ENCODE measurements around the gene SSB. TPM values are rescaled to one million over a fixed set of nuclear protein-coding genes. Genes with fewer than 3 reads are reported as not detected.
"Not testable (repeated sequence)": the region's sequence is repeated elsewhere in the genome, so short reads cannot be mapped to it uniquely, and the experiment has no call there.

Gene SSB
- 89.3 TPM for total RNA-seq

DNA sequence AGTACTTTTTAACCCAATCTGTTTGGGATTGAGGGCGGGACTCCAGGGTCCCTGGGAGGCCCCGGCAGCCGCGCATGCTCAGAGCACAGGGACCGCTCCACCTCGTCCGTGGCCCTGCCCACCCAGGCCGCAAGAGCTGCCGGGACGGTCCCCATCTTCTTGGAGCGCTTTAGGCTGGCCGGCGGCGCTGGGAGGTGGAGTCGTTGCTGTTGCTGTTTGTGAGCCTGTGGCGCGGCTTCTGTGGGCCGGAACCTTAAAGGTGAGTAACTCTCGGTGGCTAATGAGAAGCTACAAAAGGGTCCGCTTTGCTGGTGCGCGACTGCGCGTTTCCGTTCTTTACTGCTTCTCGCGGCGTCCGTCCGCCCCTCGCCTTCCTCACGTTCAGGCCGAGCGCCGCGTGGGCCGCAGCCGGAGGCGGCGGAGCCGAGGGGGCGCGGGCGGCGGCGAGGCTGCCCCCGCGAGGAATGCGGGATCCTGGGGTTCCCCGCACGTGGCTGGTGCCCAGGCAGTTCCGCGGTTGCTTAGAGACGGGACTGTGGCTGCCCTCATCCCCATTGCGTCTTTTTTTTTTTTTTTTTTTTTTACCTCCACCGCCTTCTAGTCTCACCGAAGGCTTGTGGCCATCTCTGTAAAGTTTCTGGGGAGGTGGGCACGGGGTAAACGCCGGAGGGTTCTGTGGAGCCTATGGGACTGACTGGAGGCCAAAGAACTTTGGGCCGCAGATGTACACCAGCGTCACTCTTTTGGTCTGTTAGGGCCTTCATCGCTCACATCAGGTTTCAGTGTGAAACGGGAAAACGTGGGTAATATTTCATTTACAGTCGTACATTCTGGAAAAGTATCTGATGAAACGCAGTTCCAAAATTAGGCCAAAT is at the start of gene SSB:
Gene SSB, plus strand, starts transcription at position 154 of the 875 bp plus-strand sequence. CDS start 2,090 bp downstream, outside the sequence.
- FAIRE-seq (no peak), DNase-seq (ENCODE audit: low spot score in 2 of 2) (peak; percentile 81 to 84)

DNA sequence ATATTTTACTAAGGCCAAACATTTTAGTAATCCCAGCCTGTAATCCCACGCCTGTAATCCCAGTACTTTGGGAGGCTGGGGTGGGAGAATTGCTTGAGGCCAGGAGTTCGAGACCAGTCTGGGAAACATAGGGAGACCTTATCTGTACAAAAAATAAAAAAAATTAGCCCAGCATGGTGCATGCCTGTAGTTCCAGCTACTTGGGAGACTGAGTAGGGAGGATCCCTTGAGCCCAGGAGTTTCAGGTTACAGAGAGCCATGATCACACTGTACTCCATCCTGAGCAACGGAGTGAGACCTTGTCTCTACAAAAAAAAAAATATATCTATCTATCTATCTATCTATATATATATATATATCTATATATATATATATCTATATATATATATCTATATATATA is 45.9 kb upstream of the SSB start:
- no peak for FAIRE-seq

DNA sequence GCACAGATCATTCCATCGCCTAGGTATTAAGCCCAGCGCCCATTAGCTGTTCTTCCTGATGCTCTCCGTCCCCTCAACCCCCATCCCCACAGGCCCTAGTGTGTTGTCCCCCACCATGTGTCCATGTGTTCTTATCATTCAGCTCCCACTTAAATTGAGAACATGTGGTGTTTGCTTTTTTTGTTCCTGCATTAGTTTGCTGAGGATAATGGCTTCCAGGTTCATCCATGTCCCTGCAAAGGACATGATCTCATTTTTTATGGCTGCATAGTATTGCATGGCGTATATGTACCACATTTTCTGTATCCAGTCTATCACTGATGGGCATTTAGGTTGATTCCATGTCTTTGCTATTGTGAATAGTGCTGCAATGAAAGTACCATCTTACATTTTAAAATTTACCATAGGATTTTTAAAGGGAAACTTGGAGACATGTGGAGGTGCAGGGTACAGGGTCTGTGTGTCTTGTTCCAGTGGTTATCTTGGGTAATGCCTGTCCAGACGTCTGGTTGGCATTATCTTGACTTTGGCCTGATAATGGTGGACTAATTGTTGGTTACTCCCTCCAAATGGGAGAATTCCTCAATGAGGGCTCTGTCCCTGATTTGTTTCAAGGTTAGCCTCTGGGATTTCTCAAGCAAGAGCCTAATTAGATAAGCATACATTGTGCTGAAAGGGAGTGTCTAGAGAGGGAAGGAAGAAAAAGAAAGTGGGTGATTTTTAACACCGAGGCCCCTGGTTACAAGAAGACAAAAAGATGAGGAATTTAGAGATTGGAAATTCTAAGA is 43.4 kb upstream of the SSB start:
- FAIRE-seq = no peak
- DNase-seq (ENCODE audit: low spot score in 2 of 2) = no peak

More for the DNA sequence above, 45.9 kb upstream of the SSB start:
- DNase-seq (ENCODE audit: low spot score in 2 of 2) = no peak

DNA sequence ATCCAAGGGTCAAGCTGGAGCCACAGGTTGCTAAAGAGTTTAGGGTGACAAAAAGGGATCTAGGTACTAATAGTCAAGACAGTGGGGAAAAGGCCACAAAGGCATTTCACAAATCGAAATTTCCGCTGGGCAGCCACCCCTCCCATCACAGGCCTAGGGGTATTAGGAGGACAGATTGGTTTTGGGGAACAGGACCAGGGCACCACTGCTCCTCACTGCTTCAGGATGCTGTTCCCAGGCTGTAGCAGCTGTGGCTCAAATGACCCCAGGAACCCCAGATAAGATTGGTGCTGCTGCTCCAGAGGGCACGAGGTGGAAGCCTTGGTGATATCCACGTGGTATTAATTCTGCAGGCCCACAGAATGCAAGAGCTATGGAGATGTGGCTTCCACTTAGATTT is 42.3 kb upstream of the SSB start:
- FAIRE-seq (no peak), DNase-seq (ENCODE audit: low spot score in 2 of 2) (no peak)

DNA sequence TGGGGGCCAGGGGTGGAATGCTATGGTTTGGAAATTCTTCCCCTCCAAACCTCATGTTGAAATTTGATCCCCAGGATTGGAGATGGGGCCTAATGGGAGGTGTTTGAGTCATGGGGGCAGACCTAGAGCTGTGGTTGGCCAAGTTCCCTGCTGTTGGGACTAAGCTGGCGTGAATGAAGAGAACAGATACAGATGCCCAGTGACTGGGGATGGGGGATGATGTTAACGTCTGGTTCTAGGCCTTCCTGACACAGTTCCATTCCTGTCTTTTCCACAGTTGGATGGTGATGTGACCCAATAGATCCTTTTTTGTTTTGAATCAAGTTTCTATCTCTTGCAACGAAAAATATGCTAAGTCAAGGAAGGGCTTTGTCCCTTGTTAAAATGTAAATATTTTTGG is 41.3 kb upstream of the SSB start:
- no peak for FAIRE-seq
- no peak for DNase-seq (ENCODE audit: low spot score in 2 of 2)

DNA sequence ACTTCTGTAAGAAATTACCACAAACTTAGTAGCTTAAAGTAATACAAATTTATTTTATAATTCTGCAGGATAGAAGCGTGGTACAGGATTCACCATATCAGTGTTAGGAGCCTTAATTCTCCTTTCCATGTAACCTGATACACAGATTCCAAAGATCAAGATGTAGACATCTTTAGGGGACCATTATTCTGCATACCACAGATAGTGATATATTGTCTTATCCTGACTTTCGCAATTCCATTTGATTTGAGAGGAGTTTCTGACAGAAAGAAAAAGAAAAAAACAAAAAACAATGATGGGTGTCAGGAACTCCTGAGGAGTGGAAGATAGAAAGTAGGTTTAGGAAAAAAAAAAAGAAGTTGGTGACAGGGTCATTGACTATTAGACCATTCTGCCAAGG is 40.9 kb upstream of the SSB start:
- FAIRE-seq = no peak
- DNase-seq (ENCODE audit: low spot score in 2 of 2) = no peak

DNA sequence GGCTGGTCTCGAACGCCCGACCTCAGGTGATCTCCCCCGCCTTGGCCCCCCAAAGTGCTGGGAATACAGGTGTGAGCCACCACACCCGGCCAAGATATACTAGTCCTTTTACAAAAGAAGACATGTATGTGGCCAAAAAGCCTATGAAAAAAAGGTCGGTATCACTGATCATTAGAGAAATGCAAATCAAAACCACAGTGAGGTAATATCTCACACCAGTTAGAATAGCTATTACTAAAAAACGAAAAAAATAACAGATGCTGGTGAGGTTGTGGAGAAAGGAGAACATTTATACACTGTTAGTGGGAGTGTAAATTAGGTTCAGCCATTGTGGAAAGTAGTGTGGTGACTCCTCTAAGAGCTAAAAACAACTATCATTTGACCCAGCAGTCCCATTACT is 38.7 kb upstream of the SSB start:
- FAIRE-seq (no peak), DNase-seq (ENCODE audit: low spot score in 2 of 2) (no peak)

DNA sequence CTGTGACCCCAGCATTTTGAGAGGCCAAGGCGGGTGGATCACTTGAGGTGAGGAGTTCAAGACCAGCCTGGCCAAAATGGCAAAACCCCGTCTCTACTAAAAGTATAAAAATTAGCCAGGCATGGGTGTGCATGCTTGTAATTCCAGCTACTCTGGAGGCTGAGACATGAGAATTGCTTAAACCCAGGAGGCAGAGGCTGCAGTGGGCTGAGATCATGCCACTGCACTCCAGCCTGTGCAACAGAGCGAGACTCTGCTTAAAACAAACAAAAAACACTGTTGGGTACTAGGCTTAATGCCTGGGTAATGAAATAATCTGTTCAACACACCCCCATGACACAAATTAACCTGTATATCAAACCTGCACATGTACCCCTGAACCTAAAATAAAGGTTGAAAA is 37.9 kb upstream of the SSB start:
- not testable (repeated sequence) for FAIRE-seq; DNase-seq (ENCODE audit: low spot score in 2 of 2)

DNA sequence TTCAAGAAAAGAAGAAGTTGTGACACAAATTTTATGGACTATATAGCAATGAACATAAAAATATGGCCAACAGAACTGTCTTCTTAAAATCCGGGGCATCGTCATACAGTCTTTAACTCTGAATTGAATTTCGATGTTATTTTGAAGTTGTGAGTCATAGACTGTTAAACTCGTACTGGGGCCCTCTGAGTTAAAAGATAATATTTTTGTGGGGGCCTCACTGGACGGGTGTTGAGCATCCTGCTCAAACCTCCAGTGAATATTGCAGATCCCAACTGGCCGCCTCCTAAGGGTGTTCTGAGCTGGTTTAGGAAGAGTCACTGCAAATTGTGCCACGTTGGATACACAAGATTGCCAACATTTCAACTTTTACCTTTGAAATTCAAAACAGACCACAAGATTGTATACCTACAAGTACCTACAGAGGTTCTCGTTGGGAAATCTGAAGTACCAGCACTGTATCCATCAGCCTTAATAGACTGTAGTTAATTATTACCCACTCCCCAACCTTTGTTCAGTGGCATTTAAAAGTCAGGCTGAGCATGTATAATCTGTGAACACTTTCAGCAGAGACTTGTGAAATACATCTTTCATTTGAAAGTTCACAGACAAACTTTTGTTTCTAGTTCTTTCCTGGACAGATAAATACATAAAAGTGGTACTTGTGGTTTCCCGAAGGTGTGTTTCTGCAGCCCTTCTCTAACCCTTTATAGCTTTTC is 37.3 kb upstream of the SSB start:
- no peak for FAIRE-seq
- no peak for DNase-seq (ENCODE audit: low spot score in 2 of 2)

DNA sequence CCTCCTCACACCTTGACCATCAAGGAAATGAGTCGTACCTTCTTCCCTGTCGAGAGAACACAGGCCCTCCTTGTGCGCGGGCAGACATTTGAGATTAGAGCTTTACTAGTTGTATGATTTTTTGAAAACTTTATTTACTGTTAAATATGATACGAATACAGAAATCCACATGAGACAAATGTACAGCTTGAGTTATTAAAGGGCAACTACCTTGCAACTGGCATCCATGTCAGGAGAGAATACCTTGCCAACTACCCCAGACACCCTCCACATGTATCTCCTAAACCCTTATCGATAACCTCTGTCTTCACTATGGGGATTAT is 36.7 kb upstream of the SSB start:
- DNase-seq (ENCODE audit: low spot score in 2 of 2) (no peak), FAIRE-seq (no peak)

DNA sequence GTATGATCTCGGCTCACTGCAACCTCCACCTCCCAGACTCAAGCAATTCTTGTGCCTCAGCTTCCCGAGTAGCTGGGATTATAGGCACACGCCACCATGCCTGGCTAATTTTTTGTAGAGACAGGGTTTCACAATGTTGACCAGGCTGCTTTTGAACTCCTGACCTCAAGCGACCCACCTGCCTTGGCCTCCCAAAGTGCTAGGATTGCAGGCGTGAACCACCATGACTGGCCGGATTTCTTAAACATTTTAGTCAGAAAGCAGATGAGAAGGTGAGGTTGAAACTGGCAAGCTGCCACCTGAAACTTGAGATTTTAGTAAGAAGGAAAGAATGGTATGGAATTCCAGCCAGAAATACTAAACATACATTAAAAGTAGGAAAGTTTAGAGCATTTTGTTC is 33.1 kb upstream of the SSB start:
- FAIRE-seq = no peak
- no peak for DNase-seq (ENCODE audit: low spot score in 2 of 2)

DNA sequence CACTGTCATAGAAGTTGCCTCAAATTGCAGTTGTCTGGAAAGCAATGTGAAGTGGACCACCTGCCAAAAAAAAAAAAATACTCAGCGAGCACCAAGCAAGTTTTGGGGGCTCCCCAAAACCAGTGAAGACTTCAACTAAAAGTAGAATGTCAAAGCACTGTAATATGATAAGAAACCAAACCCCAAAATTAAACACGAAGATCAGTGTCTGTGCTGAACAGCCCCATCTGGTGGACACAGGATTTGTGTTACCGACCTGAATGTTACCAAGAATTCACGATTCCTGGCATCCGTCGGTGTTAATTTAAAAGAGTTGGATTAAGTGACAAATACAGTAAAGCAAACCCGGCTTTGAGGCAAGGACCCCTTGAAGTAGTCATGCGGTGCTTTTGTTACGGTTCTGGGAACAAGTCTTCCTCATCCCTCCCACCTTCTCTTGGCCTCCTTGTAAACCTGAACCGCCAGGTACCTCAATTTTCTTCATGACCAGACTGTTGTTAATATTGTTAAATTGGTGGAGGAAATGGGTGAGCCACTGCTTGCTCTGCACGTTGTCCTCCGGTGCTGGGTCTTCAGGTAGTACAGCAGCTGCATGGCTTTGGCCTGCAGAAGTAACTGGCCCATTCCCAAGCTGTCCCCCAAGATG is 31.3 kb upstream of the SSB start:
- DNase-seq (ENCODE audit: low spot score in 2 of 2) (peak; percentile 65), FAIRE-seq (no peak)

DNA sequence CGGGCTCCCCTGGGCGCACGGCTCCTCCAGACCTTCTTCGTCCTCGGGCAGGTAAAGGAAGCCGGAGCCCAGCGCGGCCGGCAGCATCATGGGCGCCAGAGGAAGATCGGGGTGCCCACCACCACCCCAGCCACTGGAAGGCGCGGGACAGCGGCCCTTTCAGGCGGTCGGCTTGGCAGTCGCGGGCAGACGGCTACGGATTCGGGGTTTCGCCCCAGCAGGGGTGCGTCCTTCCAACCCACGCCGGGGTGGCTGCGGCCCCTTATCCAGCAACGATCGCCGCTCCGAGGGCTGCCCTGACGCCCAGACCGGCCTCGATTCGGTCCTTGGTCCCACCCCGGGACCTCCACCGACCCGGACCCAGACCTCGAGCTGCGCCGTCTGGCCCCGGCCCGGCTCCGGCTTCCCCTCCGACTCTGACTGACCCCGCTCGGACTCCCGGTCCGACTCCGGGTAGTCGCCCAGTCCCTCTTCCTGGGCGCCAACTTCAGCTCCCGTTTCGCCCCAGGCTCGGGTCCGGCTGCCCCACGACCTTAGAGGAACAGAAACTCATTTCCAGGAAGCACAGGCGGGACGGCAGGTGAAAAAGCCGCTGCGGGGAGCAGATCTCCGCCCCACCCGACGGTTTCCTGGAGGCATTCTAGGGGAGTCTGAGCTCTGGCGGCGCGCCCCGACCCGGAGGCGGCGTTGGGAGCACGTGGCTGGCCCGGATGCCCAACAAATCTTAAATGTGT is 30.2 kb upstream of the SSB start:
- DNase-seq (ENCODE audit: low spot score in 2 of 2) (peak in 1 of 2 donors; percentile 24), FAIRE-seq (no peak)

DNA sequence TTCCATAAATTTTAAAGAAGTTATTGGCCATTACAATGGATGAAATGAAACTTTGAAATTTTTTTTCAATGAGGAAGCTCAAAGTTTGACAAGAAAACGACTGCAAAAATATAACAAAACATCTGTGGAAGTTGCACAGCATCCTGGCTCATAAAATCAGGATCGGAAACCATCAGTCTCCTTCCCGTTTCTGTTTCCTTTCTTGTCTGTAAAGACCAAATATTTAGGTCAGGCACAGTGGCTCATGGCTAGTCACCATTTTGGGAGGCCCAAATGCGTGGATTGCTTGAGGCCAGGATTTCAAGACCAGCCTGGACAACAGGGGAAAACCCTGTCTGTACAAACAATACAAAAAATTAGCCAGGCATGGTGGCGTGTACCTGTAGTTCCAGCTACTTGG is 27.6 kb upstream of the SSB start:
- FAIRE-seq (no peak), DNase-seq (ENCODE audit: low spot score in 2 of 2) (no peak)

DNA sequence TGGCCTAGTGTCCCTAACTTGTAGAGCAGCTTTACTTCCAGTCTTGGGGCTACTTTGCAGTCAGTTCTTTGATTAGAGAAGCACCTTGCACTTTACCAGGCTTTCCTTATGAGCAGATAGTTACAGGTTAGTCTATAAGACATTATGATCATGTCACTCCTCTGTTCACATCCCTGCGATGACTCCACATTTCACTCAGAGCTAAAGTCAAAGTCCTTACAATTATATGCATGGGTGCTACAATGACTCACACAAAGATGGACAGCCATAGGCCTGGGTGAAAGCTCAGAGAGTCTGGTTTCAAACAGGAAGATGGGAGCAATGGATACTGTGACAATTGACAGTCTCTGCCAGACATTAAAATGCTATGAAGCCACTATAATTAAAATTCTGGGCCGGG is 27.1 kb upstream of the SSB start:
- no peak for FAIRE-seq
- no peak for DNase-seq (ENCODE audit: low spot score in 2 of 2)

DNA sequence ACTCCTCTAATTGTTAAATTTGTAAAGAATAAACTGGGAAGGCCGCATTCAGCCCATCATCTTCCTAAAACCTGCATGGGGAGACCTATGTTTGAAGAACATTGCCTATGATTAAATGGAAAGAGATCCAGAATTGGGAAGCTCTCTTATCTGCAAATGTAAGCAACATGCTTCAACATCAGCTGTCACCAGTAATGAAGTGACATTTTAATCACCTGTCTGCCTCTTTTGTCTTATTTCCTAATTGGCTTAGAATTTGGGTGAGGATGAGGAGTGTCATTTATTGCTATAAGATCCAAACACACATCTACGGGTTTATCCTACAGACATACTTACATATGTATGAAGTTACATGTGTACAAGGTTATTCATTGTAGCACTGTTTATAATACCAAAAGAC is 26.0 kb upstream of the SSB start:
- DNase-seq (ENCODE audit: low spot score in 2 of 2) (no peak), FAIRE-seq (no peak)

DNA sequence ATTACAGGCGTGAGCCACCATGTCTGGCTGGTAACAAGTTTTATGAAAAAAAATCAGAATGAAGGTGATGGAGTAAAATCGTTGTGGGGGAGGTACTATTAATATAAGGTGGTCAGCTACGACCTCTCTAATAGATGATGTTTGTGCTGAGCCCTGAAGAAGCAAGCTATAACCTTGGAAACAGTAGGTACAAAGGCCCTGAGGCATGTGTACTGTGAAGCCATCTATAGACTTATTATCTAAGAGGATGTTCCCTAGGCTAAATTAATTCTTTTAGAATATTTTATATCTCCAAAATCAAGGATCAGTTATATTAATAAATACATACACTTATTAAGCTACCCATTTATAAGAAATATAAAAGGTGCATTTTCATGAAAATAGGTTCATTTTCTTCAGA is 23.3 kb upstream of the SSB start:
- FAIRE-seq (no peak), DNase-seq (ENCODE audit: low spot score in 2 of 2) (no peak)

DNA sequence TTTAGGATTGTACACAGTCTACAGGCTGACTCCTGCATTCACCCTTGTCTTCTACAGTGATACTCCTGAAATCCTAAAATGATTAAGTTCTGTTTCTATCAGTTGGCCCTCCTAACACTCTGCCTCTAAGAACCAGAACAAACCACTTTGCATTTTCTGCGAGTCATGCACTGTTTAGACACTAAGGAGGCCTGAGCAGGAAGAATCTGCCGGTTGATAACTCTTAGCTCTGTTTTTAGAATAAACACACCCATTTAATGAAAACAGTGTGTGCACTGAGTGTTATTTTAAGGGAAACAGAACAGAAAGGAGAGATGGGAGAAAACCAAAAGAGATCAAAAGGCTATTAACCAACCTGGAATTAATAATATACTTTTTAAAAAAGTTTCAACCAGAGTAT is 22.9 kb upstream of the SSB start:
- no peak for FAIRE-seq

DNA sequence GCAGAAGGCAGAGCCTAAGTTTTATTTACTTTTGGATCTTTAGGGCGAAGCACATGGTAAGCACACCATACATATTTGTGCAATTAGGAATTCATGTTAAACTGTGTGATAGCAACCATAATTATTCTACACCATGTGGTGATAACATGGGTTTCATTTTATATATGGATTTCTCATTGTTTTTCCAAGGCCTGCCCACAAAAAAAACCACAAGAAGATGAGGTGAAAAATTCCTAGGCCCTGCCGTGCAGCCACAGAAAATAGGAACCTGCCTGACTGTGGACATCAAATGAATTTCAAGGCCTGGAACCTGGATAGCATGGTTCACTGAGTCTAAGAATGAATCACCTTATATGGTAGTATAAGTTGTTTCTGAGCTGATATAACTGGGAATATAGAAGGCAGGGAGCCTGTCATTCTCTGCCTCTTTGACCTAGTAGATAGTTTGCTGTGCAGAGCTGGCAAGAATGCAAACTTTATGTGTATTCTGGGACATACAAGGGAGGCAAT is 22.4 kb upstream of the SSB start:
- FAIRE-seq = no peak
- no peak for DNase-seq (ENCODE audit: low spot score in 2 of 2)

More for the DNA sequence above, 22.9 kb upstream of the SSB start:
- DNase-seq (ENCODE audit: low spot score in 2 of 2) = no peak

DNA sequence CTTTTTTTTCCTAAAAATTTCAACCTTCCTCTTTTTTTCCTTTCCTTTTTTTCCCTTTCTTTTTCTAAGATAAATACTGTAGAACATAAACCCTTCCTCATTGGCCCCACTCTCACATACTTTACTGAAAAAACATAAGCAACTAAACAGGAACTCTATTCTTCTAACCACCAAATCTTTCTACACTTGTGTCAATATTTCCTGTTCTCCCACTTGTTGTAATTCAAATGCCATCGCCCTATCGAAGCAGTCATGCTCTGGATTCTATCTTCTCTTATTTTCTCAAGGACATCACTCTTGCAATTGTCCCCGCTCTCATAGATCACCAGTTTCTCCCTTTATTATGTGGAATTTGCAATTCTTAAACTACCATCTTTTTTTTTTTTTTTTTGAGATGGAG is 20.2 kb upstream of the SSB start:
- no peak for FAIRE-seq
- DNase-seq (ENCODE audit: low spot score in 2 of 2) = no peak

All from frontal cortex (tissue), 4 donors.